Caki2 (cell line): ENCODE results near the gene CEP76. TPM values are rescaled to one million over a fixed set of nuclear protein-coding genes. Genes with fewer than 3 reads are reported as not detected.

Experiments
- DNase-seq: peaks from one replicate; pipeline ENCODE4 v3.0.0-alpha.2; 2015; ENCODE audit warnings: low read depth
- in situ Hi-C: cut with HindIII; loops from 2 replicates; pipeline ENCODE4 v1.10.0; 2016; ENCODE audit warnings: low sequenced_read_pairs, low pct_unique_long_range_greater_than_20kb, mixed read lengths
- total RNA-seq: library from RNA; depleted of rRNA; stranded (reverse); fragments of >200 nt; shearing (Covaris generic); gene quantifications from 2 replicates; pipeline ENCODE4 v1.2.3, GENCODE V29; 2014; ENCODE audit warnings: low replicate concordance

The CEP76 gene
- total RNA-seq, 1 experiment from 2014 or later = 21.5 TPM

DNA sequence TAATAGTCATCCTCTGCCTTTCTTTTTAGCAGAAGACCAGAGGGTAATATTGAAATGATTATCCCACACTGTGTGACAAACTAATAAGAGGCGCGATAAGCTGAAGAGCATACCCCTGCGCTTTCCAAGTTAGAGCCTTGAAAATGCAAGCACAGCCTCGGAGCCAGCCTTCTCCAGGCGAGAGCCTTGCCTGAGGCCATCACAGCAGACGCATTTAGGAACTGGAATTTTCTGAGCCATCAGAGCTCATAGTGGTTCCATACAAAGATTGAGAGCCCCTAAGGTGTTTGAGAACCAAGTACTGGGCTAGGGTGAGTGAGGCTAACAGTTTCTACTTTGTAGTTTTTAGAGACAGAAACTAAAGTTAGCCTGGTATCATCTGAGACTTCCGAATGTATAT lies 20.2 kb upstream of the CEP76 start:
- no peak for DNase-seq
- in situ Hi-C loops = loop anchor here (25.0 kb wide), 1 partner anchor 190 kb away; no protein-coding TSS in a partner anchor

DNA sequence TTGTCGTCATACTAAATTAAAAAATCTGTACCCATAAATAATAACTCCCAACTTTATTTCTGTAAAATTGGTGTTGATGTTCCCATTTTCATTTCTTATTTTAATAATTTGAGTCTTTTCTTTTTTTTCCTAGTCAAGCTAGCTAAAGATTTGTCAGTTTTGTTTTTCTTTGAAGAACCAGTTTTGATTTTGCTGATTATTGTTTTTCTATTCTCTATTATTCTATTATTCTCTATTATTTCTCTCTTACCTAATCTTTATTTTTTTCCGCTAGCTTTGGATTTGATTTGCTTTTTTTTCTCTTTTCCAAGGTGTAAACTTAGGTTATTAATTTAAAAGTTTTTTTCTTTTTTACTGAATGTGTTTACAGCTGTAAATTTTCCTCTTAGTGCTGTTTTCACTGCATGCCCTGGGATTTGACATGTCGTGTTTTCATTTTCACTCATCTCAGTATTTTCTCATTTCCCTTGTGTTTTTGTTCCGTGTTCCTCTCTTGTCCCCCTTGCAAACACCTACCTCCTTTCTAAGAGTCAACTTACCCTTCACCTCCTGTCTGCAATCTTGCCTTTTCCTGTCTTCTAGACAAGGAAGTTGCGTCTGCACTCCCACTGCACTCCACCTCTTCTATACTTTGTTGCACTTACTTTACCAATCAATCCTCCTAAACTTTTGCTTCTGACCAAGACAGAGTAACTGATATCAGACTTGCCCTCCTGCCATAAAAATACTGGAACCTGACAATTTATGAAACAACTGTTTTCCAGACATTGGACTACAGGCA lies 19.2 kb upstream of the CEP76 start:
- DNase-seq = no peak
- in situ Hi-C loops = loop anchor here (25.0 kb wide), 1 partner anchor 191 kb away; no protein-coding TSS in a partner anchor

DNA sequence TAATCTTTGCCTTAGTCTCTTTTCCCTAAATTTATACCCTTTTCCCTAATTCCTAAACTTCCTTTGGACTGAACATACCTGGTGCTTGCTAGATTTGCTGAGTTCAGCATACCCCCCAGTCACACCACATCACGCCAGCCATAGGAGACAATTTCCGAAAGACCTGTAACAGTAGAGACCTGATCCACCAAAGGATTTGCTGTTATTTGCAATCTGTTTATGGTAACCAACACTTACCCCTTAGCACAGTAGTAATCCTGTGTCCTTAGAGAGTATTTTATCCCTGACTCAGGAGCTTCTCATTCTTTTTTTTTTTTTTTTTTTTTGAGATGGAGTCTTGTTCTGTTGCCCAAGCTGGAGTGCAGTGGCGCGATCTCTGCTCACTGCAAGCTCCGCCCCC lies 8.9 kb upstream of the CEP76 start:
- no peak for DNase-seq
- in situ Hi-C loops = loop anchor here (25.0 kb wide), 1 partner anchor 201 kb away; no protein-coding TSS in a partner anchor

DNA sequence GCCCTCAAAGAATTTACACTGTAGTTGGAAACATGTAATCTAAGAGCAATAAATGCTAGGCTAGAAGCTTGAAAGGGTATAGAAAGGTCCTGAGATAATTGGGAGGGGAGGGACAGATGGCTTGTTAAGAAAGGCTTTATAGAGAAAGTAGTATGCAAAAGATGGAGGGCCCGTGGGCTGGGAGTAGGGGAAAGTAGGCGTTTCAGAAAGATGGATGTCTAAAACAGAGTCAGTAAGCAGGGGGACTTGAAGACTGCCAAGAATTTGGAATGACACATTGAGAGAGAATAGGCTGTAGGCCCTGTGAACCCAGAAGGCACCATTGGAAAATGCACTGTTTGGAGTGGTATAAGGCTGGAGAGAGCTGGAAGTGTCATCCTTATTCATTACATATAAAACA lies 1.1 kb upstream of the CEP76 start:
- in situ Hi-C loops = loop anchor here (25.0 kb wide), 1 partner anchor 209 kb away; no protein-coding TSS in a partner anchor
- DNase-seq = no peak

DNA sequence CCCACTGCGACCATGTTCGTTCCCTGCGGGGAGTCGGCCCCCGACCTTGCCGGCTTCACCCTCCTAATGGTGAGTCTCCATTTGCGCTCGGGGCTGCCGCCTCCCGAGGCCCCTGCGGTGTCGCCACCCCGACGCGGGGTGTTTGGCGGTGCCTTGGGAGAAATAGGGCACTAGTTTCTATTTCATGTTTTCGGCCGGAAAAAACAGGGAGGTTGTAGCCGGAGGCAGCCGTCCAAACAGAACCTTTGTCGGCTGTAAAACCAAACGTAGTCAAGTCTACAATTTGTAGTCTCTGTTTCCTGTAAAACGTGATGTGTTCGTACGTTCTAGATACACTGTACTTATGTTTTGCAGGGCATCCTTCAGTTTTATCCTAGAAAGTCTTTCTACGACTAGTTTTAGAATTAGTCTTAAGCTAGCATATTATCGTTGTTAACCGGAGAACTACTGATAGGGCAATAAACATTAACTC lies 609 bp upstream of the CEP76 start:
- in situ Hi-C loops = loop anchor here (25.0 kb wide), 1 partner anchor 209 kb away; no protein-coding TSS in a partner anchor
- no peak for DNase-seq

DNA sequence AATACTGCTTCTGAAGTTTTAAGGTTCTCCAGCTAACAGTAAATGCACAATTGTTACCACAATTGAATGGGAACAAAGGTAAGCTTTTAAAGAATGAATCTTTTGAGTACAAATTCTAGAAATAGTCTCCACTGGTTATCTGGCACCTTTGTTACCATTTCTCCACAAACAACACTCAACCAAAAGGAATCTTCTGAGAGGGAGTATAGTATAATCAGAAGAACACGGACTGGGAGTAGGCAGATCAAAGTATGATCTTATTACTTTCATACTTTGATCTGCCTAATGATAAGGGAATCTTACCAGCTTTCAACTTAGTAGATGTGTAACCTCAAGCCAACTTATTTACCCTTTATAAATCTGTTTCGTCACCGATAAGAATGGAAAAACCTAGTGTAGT lies 1.4 kb downstream of the CEP76 start:
- DNase-seq = no peak
- in situ Hi-C loops = loop anchor here (25.0 kb wide), 1 partner anchor 211 kb away; no protein-coding TSS in a partner anchor

DNA sequence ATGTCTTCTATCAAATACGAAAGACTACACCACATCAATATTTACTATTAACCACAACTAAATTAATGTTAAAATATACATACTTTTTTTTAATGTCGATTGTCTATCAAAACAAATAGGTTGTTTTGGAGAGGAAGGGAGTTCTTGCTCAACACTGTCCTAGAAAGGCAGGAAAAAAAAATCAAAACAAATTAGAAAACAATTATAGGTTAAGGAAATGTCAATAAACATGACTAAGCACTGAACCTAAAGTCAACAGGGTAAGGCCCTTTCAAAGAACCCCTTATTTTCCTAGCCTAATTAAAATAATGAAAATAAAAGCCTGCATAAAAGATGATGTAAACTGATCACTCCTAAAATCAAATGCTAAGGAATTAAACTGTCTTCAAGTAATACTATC lies 2.8 kb downstream of the CEP76 start:
- no peak for DNase-seq
- in situ Hi-C loops = loop anchor here (25.0 kb wide), 1 partner anchor 213 kb away; no protein-coding TSS in a partner anchor

DNA sequence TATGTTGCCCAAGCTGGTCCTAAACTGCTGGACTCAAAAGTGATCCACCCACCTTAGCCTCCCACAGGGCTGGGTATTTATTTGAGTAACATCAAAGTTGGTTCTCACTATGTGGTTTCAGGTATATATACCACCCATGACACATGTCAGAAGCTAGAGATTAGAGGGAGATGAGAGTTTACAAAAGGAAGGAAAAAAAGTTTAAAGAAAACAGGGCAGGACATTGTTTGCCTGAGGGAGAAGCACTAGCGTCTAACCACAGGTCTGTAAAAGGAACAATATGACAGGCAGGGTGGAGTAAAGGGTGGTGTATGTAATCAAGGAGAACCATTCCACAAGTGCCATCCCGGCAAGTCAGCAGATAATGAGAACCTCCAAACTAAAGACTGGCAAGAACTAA lies 8.5 kb downstream of the CEP76 start:
- in situ Hi-C loops = no loop called here
- peak; percentile 38 for DNase-seq

DNA sequence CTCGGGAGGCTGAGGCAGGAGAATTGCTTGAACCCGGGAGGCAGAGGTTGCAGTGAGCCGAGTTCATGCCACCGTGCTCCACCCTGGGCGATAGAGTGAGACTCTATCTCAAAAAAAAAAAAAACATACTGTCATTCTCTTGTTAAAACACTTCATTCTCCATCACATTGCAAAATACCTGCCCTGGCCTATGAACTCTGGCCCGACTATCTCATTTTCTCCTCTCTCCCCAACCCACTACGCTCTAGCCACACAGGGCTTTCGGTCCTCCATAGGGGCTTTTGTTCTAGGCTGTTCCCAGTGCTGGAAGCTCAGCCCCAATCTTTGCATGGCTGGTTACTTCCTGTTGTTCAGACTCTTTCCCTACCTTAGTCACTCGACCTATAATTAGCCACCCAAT lies 10.3 kb downstream of the CEP76 start:
- in situ Hi-C loops = no loop called here
- DNase-seq = no peak

DNA sequence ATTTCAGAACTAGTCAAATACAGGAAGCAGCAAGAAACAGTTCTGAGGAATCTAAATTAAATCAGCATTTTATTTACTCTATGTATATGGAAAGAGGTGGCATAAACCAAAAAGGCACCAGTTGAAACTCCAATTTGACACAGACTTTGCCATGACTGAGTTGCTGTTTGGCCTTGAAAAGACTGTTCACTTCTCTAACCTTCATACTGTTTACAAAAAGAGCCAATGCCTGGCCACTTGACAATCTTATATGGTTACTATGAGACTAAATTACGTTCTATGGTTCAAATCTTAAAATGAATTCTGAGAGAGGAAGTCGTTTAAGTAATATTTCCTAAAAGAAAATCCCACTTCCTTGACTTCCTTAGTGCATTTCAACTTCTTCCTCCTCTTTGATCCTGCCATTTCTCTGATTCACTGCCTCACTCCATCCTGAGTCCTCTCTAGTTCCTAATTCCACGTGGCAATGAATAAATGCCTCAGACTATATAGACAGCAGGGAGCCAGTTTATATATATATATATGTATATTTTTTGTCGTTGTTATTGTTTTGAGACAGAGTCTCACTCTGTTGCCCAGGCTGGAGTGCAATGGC lies 13.2 kb downstream of the CEP76 start:
- DNase-seq = no peak
- in situ Hi-C loops = no loop called here

DNA sequence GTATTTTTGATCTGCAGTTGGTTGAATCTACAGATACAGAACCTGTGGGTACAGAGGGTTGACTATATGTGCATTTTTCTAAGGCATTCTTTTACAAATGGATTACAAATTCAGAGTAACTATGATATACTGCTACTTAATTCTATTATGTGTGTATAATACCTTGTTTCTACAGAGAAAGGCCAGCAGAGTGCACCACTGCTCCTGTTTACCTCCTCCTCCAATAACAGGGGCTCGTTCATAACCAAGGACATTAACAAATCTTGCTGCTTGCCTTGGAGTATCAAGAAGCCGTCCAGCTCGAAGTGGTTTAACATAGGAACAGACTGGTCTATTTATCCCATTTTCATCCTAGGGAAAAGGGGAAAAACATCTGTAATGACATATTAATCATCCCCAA lies 16.4 kb downstream of the CEP76 start:
- no peak for DNase-seq
- in situ Hi-C loops = no loop called here

DNA sequence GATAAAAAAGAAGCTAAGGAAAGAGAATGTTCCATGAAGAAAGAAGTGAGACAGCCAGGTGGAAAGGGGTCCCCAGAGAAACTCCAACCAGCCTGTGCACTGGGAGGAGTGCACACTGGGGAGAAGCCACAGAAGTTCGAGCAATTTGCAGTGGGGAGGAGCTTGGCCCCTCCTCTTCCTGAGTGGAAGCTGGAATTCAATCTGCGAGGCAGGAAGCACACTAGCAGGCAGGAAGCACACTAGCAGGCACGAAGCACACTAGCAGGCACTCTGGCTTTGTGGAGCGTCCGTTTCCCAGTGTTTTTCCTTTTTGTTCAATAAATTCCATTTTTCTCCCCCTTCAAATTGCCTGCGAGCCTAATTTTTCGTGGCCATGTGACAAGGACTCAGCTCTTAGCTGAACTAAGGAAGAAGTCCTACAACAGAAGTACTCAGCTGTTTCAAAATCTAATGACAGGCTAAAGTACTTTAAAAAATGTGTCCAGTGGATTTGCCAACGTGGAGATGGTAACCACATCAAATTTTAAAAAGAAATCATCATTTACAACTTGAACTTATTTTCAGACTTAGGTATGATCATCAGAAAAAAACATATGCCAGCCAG lies 23.2 kb downstream of the CEP76 start:
- no peak for DNase-seq
- in situ Hi-C loops = loop anchor here (10.0 kb wide), 1 partner anchor 224 kb away; no protein-coding TSS in a partner anchor

DNA sequence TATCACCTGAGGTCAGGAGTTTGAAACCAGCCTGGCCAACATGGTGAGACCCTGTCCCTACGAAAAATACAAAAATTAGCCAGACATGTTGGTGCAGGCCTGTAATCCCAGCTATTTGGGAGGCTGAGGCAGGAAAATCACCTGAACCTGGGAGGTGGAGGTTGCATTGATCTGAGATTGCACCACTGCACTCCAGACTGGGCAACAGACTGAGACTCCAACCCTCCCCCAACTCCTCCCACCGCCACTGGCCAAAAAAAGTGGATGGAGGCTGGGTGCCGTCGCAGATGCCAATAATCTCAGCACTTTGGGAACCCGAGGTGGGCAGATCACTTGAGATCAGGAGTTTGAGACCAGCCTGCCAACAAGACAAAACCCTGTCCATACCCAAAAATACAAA lies 34.5 kb downstream of the CEP76 start:
- in situ Hi-C loops = no loop called here
- DNase-seq = no peak

DNA sequence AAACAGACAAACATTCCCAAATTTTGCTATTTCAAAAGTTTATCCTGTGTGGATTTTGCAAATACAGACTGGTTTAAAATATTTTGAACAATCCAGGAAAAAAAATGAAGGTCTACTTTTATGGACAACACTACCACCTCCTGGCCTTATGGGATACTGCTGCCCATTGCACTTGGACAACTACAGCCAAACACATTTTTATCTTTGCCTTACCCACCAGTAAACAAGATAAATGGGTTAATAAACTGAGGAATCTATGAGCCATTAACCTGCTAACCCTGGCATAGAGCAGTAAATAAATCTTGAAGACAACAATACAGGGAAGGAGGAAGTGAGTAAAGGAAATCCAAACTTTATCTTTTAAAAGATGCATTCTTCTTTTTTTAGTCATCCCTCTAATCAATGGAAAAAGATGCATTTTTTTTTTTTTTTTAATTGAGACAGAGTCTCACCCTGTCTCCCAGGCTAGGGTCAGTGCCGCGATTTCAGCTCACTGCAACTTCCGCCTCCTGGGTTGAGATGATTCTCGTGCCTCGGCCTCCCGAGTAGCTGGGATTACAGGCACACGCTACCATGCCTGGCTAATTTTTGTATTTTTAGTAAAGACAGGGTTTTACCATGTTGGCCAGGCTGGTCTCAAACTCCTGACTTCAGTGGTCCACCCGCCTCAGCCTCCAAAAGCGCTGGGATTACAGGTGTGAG lies 42.5 kb downstream of the CEP76 start:
- DNase-seq = peak; percentile 70
- in situ Hi-C loops = no loop called here

DNA sequence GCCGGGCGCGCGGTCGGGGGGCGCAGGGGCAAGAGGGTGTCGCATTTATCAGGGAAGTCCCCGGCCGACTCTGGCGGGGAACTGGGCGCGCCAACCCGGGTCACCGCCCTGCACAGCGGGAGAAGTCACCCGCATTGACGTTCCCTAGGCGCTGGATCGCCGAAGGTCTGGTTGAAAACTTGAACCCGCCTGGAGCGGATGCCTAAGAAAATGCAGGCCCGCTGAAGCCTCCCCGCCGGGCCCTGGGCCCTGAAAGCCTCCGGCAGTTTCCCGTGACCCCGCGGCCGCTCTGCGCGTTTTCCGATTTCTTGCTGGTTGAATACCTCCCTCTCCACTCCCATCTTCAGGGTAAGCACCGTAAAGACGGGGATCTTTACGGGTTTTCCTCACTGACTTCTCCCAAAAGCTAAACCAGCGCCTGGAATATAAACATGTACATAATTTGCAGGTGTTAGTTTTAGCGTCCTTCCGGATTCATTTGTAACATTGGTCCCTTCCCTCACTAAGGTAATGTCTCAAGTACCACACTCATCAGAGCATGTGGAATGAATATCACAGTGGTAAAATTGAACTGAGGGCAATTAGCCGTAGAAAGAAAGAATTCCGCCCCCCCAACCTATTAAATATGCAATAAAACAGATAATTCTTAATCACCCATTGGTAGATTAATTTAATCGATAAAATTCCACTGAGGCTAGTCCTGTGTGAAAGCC lies 43.9 kb downstream of the CEP76 start:
- in situ Hi-C loops = no loop called here
- peak; percentile 61 for DNase-seq

DNA sequence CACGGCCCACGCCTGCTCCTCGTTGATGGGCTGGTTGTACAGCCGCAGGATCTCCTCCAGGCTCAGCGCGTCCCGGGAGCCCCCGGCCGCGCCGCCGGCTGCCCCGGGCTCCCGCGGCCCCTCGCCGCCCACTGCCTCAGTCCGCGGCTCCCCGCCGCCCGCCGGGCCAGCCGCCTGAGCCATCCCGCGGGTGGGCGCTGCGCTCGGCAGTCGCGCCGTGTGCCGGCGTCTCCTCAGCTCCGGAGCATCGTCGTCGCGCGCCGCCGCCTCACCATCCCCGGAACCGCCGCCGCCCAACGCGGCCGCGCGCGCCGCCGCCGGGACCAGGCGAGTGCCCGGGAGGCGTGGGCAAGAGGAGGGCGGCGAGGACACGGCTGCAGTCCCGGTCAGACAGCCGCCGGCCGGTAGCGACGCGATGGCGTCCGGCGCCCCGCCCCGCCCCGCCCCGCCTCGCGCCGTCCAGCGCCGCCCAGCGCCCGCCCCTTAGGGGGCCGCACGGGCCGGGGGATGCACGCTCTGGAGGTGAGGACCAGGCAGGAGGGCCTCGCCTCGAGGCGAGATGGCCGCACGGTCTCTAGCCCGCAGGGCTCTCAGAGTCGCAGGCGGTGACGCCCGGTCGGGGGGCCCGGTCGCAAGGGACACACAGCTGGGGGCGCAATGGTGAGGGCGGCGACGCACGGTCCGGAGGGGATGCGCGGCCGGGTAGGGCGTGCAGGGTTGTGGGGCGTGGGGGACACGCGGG lies 44.7 kb downstream of the CEP76 start, which contains the start of gene SPIRE1:
TSS of gene SPIRE1 (minus strand) at position 424 of the 742 bp plus-strand sequence. CDS start at position 183, 241 bp downstream.
- in situ Hi-C loops = no loop called here
- peak; percentile 80 for DNase-seq
